T-helper 22 cell (primary cell): Measurements from ENCODE around the gene PJA2.
"Not testable (repeated sequence)": the region's sequence is repeated elsewhere in the genome, so short reads cannot be mapped to it uniquely, and the experiment has no call there.

Source experiments
- DNase-seq: peaks from one replicate; pipeline ENCODE4 v3.0.0-alpha.2; 2020; ENCODE audit warnings: low read depth

The PJA2 gene

DNA sequence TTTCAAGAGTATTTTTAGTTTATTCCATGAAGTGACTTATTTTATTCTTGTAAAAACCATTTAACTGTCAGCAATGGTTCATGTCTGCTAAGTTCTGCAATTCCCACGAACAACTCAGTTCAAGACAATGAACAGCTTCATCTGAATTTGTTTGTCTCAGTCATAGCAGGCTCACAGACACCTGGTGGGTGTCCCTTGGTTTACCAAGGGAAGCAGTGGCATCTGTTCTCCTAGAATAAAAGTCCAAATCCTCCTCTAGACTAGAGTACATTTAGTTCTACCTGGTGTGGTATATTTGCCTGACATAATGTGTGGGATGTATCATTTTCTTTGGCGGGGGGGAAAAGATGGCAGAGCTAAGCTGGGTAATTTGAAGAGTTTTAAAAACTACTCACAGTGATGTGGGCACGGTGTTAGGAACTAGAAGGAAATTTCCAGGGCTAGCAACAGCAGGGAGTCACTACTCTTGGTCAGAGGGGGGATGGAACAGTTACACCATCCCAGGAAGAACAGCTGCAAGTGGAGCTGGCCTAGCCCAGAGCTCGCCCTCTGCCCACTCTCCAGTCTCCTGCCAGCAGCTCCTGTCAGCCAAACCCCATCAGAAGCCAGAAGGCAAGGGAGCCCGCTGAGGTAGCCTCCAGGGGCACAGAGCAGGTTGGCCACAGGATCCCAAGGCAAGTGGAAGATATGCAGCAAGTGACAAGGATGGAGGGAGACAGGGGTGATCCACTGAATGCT lies 100.3 kb downstream of the PJA2 start:
- DNase-seq, result no peak

- no peak for DNase-seq
Measured at GRCh38 chr5:109307951-109308350, 101.8 kb downstream of the PJA2 start.

DNA sequence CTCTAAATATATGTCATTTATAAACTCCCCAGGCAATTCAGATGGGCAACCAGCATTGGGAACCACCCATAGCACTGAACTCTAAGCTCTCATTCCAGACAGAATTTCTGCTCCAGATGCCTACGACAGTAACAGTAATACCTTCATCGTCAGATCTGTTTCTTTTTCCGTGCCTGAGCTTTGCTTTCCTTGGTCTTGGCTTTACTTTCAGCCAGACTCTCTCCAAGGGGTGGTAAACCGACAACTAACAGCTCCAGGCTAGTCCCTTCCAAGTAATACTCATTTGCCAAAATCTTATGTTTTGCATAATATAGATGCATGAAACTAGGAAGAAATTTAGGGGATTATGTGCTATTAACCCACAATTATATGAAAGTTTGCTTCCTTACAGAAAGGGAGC lies 102.3 kb downstream of the PJA2 start:
- DNase-seq, result no peak

GRCh38 chr5:109305352-109305751 lies 104.4 kb downstream of the PJA2 start:
- no peak for DNase-seq

DNA sequence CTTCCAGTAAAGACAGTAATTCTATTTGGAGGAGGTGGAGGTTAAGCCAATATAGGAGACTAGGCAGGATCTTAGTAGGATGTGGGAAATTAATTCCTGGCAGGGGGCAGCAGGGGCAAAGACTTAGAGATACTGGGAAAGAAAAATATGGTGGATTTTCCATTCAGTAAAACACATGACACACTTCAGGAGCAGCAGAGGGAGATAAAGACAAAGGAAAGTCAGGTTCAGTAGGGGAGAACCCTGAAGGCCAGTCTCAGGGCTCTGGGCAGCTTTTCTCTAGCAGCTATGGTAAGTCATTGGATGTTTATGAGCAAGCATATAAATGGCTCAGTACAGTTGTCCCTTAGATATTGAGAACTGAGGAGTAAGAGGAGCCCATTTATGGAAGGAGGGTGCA lies 105.5 kb downstream of the PJA2 start:
- DNase-seq, result no peak

DNA sequence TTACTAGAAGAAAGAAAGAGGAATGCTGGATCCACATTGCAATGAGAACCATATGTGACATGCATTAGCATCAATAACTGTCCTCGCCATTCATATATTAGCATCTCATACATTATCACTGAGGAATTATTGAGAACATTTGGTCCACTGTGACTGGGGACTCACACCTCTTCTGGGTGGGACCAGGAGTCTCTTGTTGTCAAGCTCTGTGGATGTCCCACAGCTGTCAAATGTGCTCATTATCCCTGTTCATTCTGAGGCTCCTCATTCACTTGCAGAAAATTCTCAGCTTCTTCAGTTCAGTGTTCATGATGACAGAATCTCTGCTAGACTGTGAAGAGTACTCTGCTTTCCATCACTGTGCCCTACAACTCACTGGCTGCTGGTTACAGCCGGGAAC lies 109.4 kb downstream of the PJA2 start:
- no peak for DNase-seq

GRCh38 chr5:109299557-109299956 lies 110.2 kb downstream of the PJA2 start:
- DNase-seq, result no peak

- no peak for DNase-seq
Measured at GRCh38 chr5:109298794-109299193, 111.0 kb downstream of the PJA2 start.

GRCh38 chr5:109297900-109298299 lies 111.9 kb downstream of the PJA2 start:
- DNase-seq, result no peak

- no peak for DNase-seq
Measured at GRCh38 chr5:109291090-109291489, 118.7 kb downstream of the PJA2 start.

- no peak for DNase-seq
Measured at GRCh38 chr5:109290231-109290630, 119.5 kb downstream of the PJA2 start.

- not testable (repeated sequence) for DNase-seq
Measured at GRCh38 chr5:109286628-109287027, 123.1 kb downstream of the PJA2 start.
